ENCODE data around the gene ACTL7A.

- TF ChIP-seq REST (IDR thresholded peaks at IDR 0.05; ENCODE audit: borderline replicate concordance) (no peak), EZH2 (IDR thresholded peaks at IDR 0.05; ENCODE audit: borderline replicate concordance, insufficient read depth, low read length, poor library complexity, severe bottlenecking) (no peak), CTCF (IDR thresholded peaks at IDR 0.05; ENCODE audit: poor library complexity, severe bottlenecking) (no peak), MXI1 (conservative IDR thresholded peaks at IDR 0.05; ENCODE audit: poor library complexity, severe bottlenecking) (no peak), POLR2AphosphoS5 (IDR thresholded peaks at IDR 0.05) (no peak), RAD21 (conservative IDR thresholded peaks at IDR 0.05) (no peak), SMC3 (conservative IDR thresholded peaks at IDR 0.05; ENCODE audit: poor library complexity) (no peak)
Measured at GRCh38 chr9:108815156-108815555, 46.9 kb upstream of the ACTL7A start.

Data from neural cell (in vitro differentiated cells).